Measurements from ENCODE around the gene MBD3.

Gene MBD3

DNA sequence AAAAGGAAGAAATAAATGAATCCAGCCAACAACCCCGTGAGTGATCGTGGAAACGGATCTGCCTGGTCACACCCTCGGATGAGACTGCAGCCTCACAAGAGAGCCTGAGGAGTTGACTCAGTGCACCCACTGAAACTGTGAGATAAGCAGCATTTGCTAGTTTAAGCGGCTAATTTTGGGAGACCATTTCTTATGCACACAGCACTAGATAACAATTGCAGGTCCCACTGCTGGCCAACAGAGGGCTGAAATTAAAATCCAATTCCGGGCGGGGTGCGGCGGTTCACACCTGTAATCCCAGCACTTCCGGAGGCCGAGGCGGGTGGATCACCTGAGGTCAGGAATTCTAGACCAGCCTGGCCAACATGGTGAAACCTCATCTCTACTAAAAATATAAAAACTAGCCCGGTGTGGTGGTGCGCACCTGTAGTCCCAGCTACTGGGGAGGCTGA is 9.0 kb upstream of the MBD3 start:
- DNase-seq (ENCODE audit: low read depth, low spot score), result no peak
- H3K27ac ChIP-seq, result no peak overlapping the region

DNA sequence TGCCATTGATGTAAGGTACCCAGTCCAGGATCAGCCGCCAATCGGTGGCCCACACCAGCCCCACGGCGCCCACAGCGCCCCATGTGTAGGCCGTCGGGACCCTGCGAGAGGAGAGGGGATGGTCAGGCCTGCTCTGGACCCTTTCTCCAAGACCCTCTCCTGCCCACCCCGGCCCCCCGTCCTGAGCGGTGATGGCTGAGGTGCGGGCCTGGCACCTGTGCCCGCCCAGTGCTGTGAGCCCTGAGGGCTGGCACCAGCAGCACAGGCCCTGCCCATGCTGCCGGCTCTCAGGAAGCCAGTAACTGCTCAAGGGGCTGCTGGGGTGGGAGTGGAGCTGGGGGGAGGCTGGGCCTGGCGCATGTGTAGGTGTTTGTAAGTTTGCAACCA is 6.8 kb upstream of the MBD3 start:
- no peak overlapping the region for H3K27ac ChIP-seq
- DNase-seq (ENCODE audit: low read depth, low spot score), result no peak

DNA sequence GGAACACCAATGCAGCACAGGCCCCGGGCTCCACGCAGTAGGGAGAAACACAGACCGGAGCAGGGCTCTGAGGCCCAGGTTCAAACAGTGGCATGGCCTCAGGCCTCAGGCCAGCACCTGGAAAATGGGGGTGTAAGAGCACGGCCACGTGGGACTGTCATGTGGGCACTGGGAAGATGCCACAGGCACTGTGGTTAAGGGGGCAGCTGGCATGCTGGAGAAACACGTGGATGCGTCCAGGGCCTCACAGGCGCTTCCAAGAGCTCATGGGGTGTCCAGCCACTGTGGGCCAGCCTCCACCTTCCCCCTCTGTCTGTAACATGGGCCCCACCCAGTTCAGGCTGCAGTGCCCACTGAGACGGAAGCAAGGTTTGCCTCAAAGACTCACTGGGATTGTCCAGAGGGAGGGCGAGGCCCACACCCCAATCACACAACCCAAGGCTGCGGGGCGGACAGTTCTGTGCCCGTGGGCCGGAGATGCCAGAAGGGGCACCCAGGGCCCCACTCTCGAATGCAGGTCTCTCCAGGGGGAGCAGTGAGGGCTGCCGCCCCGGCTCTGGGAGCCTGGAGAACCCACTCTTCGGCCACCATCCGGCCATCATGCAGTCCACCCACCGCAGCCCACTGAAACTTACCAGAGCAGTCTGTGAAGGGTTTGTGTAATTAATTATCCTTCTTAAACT is 6.3 kb upstream of the MBD3 start:
- no peak for DNase-seq (ENCODE audit: low read depth, low spot score)
- H3K27ac ChIP-seq, result no peak overlapping the region

DNA sequence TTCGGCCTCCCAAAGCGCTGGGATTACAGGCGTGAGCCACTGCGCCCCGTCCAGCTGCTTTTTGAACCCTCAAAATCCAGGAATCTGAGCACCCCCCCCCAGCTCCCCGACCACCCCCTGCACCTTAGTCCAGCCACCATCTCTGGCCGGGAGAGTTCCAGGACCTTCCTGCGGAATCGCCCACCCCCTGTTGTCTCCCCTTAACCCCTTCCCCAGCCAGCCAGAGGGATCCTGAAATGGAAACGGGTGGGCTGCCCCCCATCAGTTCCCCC is 772 bp upstream of the MBD3 start:
- DNase-seq (ENCODE audit: low read depth, low spot score), result no peak
- no peak overlapping the region for H3K27ac ChIP-seq

DNA sequence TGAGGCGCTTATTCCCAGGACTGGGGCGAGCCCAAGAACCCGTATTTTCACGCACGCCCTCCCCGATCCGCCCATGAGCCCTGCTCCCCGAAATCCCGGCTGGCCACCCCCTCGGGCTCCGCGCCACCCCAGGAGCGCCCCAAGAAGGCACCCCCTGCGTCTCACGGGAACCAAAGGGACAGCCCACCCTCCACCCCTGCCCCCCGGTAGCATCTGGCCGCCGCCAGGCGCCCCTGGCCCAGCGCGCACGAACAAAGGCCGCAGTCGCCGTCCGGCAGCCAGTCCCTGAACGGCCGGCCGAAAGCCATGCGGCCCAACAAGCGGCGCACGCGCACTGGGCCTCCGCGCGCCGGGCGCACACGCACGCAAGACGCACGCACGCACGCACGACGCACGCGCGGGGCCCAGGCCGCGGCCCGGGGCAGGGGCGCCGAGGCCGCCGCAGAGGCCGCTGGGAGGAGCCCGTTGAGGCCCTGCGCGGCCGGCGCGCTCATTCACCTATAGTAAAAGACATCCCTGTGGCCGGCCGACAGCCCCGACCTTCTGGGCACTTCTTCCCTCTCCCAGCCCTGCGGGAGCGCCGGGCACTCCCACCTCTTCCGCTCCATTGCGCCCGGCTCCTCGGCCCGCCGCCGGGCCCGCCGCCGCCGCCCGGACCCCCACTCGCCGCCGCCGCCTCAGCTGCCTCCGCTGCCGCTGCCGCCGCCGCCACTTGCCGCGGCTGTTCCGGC is 476 bp downstream of the MBD3 start:
- peak overlapping the region; percentile 92 for H3K27ac ChIP-seq
- peak; percentile 24 for DNase-seq (ENCODE audit: low read depth, low spot score)

DNA sequence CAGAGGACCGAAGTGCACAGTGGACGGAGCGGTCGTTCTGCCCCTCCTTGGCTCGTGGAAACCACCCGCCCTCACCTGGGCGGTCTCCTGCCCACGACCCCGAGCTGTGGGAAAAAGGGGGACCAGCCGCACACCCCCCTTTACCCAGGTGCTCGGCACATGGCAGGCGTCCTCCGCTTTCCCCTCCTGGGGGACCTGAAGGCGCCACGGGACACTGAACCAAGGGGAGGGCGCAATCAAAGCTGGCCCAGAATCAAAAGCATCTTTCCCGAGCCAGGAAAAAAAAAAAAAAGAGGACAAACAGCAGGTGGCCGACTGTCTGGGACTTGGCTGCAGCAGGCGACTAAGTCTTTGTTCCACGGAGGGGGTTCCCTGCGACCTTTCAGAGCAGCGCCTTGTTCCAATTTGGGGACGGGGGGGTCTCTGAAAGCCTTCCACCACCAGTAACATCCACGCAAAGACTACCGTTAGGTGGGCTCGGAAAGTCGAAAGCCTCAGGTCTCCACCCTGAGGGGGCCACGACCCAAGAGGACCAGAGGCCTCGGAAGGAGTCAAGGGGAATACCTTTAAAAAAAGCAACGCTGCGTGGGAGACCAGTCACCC is 1.1 kb downstream of the MBD3 start:
- DNase-seq (ENCODE audit: low read depth, low spot score), result no peak
- H3K27ac ChIP-seq, result peak overlapping the region; percentile 92

DNA sequence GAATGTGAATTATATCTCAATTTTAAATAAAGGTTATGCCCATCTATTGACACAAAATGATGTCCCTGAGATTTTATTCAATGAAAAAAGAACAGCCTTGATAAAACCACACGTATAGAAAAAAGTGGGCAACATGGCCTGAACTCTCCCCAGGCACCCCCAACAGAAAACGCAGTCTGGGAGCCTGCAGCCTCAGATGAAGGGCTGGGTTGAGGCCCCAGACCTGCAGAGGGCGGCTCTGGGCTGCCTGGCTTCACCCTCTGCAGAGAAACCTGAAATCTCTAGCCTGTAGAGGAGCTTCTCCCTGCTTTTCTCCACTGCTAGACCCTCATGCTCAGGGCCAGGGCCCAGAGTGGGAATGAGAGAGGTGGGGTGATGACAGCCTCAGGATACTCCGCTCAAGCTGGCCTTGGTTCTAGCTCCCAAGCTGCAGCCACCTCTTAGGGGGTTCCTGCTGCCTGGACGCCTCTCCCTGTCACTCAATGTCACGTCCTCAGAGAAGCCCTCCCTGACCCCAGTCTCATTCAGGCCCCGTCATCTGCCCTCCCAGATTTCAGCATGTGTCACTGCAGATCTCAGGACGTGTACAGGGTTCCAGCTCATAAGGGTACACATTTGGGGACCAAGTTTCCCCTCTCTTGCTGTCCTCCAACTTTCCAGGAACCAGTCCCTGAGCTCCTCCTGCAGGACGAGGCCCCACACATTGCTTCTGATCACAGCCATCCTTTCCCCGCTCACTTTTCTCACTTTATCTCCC is 1.8 kb downstream of the MBD3 start:
- H3K27ac ChIP-seq, result peak overlapping the region; percentile 92
- no peak for DNase-seq (ENCODE audit: low read depth, low spot score)

DNA sequence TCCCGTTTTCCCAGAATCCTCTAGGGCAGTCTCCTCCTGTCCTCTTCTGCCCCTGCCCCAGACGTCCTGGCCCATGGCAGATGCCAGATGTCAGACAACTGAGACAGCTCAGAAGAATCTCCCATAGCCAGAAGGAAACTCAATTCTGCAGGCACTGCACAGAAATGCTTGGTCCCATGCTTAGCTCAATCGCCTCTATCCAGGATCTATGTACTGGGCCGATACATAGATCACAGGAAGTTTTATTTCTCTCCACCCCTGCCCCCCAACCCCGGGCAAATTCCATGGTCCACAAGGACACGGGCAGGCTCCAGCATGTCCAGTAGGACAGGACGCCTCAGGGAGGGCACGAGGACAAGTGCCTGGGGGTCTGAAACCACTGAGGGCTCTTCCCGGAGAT is 4.8 kb downstream of the MBD3 start:
- no peak for DNase-seq (ENCODE audit: low read depth, low spot score)
- peak overlapping the region; percentile 92 for H3K27ac ChIP-seq

DNA sequence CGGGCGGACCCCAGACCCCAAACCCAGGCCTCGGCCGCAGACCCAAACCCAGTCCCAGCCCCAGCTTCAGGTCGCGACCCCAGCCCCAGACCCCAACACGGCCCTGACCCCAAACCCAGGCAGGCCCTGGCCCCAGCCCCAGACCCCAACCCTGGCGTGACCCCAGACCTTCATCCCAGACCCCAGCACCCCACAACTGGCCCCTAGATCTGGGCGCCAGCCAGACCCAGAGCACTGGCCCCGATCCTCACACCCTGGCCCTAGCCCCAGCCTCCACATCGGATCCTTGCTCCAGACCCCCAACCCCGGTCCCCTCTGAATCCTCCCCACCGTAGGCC is 7.5 kb downstream of the MBD3 start:
- no peak overlapping the region for H3K27ac ChIP-seq
- DNase-seq (ENCODE audit: low read depth, low spot score), result no peak

DNA sequence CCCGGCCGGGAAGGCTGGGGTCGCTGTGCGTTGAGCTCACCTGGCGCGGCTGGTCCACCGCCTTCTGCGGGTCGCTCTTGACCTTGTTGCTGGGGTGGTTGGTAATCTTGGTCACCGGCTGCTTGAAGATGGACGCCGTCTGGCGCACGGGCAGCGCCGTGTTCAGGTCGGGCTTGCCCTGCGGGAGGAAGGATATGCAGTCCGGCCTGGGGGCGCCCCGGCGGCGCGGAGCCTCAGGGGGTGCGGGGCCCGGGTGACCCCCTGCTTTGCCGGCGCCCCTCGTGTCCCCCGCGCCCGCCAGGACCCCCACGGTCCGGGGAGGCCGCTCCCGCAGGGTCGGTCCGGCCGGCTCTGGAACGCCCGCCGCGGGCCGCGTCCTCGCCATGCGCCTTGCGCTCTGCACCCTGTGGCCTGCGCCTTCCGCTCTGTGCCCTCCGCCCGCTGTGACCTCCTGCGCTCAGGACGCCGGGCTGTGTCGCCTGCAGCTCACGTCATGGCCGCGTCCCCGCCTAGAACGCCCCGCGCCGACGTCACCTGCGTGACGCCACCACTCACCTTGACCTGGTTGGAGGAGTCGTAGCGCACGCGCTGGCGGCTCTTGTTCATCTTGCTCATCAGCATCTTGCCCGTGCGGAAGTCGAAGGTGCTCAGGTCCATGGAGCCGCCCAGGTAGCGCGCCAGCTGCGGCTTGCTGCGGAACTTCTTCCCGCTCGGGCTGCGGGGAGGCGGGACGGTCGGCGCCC is 8.0 kb downstream of the MBD3 start:
- H3K27ac ChIP-seq, result no peak overlapping the region

DNA sequence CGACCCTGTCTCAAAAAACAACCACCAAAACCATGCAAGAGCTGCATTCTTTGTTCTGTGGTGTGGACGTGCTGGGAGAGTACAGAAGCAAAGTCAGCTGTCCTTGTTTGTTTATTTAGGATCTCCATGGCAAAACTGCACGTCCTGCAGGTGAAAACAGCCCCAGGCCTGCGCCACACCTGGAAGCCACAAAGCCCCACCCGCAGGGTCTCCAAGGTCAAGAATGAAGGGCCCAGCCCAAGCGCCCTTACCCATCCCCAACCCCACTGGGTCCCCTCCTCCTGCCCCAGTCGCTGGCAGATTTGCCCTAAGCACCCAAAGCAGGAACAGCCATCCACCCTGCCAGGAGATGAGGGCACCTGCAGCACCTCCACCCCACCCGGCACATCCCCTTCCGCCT is 10.5 kb downstream of the MBD3 start:
- no peak for DNase-seq (ENCODE audit: low read depth, low spot score)
- no peak overlapping the region for H3K27ac ChIP-seq

More for the DNA sequence above, 8.0 kb downstream of the MBD3 start:
- DNase-seq (ENCODE audit: low read depth, low spot score), result no peak

DNA sequence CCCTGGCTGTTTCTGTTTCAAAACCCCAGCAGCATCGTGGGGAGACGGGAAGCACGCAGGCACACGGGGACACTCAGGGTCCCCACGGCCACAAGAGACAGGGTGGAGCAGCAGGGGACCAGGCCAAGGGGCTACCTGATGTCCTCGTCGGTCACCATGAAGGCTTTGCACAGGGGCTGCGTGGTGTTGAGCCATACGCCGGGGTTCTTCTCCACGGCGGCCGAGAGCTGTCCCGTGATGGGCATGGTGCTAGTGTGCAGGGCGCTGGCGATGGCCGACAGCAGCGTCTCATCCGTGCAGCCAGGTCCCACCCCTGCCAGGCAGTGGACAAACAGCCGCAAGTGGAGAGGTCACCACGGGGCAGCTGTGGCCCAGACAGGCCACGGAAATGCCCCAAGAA is 11.7 kb downstream of the MBD3 start:
- no peak for DNase-seq (ENCODE audit: low read depth, low spot score)

DNA sequence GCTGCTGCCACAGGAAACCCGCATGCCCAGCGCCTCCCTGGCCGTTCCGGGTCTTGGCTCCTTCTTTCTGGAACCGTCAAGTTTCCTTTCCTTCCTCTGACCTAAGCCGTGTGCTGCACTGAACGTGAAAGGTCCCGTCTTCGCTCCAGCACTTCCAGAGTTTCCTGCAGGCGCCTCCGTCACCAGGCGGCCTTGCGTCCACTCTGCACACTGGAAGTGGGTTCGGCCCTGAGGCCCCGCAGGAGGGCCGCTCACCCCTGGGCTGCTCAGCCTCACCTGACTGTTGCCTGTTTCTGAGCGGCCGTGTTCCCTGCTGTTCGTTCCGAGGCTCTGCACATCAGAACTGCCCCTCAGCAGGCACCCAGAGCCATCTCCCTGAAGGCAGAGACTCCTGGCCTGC is 12.3 kb downstream of the MBD3 start:
- DNase-seq (ENCODE audit: low read depth, low spot score), result no peak
- H3K27ac ChIP-seq, result no peak overlapping the region

More for the DNA sequence above, 11.7 kb downstream of the MBD3 start:
- H3K27ac ChIP-seq, result no peak overlapping the region

DNA sequence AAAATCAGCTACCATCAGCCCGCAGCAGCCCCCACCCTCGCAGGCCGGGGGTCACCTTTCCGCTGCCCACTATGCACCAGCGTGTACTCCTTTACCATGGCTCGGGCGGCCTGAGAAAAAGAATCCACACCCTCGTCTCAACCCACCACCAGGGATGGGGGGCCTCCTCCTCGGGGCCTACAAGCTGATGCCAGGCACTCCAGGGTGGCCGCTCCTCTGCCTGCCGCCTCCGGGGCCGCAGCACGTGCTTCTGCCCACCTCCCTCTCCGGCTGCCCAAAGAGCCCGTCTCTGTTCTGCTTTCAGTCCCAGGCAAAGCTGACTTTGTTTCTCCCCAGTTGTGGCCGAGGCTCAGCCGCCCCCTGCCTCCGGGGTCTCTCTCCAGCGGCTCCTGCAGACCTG is 13.4 kb downstream of the MBD3 start:
- DNase-seq (ENCODE audit: low read depth, low spot score), result no peak
- H3K27ac ChIP-seq, result no peak overlapping the region

DNA sequence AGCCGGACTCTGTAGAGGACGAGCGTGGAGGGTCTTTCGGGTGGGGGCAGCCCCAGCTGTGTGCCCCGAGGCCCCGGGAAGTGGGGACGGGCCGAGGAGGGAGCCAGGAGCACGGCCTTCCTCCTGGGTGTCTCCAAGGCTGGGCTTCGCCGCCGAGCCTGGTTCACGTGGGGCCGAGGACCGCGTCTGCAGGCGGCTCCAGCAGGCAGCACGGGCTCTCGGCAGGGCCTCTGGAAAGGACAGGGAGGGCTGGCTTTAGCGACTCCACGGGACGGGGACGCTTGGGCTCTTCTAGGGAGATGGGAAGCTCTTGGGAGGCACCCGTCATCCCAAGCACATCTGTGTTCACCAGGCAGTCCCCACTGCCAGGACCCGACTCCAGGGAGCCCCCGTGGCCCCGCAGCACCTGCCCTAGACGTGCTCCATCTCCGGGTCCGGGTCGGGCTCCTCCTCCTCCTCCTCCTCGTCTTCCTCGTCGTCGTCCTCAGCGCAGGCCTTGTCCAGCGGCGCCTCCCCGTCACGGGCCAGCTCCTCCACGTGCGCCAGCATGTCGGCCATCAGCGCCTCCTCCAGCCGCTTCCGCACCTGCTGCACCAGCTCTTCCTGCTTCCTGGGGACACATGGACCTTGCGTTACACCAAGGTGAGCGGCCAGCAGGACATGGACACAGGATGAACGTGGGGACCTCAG is 14.6 kb downstream of the MBD3 start:
- DNase-seq (ENCODE audit: low read depth, low spot score), result no peak

DNA sequence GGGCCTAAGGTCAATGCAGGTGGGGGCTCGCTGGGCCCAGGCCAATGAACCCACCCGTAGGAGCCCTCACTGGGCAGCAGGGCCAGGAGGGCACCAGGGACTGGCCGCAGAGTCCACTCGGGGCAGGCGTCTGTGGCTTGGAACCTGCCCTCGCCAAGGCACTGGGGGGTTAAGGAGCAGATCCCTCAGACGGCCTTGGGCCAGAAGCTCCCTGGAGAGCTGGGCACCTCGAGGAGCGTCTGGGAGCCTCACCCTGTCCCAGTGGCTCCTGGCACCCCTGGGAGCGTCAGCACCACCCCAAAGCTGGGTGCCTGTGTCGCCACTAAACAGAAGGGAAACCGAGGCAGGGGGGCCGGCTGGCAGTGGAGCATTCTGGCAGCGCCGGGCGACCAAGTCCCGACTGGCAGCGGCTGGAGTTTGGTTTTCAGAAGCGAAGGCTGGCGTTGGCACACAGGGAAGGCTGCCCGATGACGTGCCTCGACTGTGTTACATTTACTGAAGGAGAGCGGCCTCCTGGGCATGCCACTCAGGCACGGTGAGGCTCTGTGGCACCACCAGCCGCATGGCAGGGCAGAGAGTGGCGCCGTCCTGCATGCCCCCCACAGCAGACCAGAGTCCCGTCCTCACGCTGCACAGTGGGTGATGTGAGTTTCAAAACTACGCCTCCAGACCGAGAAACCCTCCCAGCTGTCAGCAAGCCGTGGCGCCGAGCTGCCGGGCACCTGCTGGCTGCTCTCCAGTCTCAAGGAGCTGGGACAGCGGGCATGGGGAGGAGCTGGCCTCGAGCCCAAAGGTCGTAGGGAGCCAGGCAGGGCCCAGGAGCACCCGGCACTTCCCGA is 15.4 kb downstream of the MBD3 start:
- H3K27ac ChIP-seq, result no peak overlapping the region
- DNase-seq (ENCODE audit: low read depth, low spot score), result no peak

More for the DNA sequence above, 14.6 kb downstream of the MBD3 start:
- no peak overlapping the region for H3K27ac ChIP-seq

DNA sequence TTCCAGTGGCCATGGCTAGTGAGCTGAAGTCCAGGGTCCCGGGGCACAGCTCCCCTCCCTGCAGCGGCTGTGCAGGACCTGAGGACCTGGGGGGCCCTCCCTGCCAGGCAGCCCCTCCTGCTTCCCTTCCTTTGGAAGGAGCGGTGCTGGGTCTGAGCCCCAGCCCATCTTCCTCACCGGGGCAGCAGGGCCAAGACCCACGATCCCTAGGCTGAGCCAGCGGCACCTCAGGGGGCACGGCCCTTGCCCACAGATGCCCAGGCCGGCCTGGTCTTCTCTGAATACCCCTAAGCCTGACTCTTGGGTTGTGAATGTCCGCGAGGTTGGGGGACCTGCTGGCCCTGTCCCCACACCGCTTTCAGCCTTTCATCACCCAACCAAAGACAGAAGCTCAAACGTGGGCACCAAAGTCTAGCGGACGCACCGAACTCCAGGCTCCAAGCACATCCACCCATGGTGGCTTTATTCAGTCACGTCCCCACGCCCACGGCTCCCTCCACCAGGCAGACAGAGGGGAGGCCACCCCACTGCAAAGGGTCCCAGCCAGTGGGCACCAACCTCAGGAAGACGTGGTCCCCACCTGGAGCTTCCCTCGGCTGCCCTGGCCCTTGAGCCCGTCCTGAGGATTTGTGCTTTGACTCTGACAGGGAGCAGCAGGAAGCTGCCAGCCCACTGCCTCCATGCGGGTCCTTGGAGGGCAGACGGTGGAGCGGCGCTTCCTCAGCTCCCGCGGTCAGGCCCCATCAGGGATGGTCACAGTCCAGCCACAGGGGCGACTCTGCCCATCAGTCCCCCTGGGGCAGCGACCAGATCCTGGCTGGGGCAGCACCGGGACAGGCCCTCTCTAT is 16.2 kb downstream of the MBD3 start:
- DNase-seq (ENCODE audit: low read depth, low spot score), result no peak
- no peak overlapping the region for H3K27ac ChIP-seq
